ENCODE data around the gene USP24. TPM values are rescaled to one million over a fixed set of nuclear protein-coding genes. Genes with fewer than 3 reads are reported as not detected.

The USP24 gene
- total RNA-seq, 4 donors from 2014 or later = 68.2 to 137 (median 96.1) TPM

- no peak for TF ChIP-seq CTCF (IDR thresholded peaks at IDR 0.05; ENCODE audit: low read depth)
These were observed 71.5 kb downstream of the USP24 start for GRCh38 chr1:55143684-55144083.

- no peak for TF ChIP-seq CTCF (IDR thresholded peaks at IDR 0.05; ENCODE audit: low read depth)
These were observed 73.8 kb downstream of the USP24 start for GRCh38 chr1:55141295-55141893.

GRCh38 chr1:55140546-55140983 lies 74.6 kb downstream of the USP24 start:
- no peak for TF ChIP-seq CTCF (IDR thresholded peaks at IDR 0.05; ENCODE audit: low read depth)

- TF ChIP-seq CTCF (IDR thresholded peaks at IDR 0.05; ENCODE audit: low read depth) = no peak
These were observed 75.0 kb downstream of the USP24 start for GRCh38 chr1:55140137-55140536.

- TF ChIP-seq CTCF (IDR thresholded peaks at IDR 0.05; ENCODE audit: low read depth) = no peak
These were observed 76.3 kb downstream of the USP24 start for GRCh38 chr1:55138823-55139222.

- no peak for TF ChIP-seq CTCF (IDR thresholded peaks at IDR 0.05; ENCODE audit: low read depth)
These were observed 80.9 kb downstream of the USP24 start for GRCh38 chr1:55134152-55134808.

GRCh38 chr1:55131801-55132200 lies 83.4 kb downstream of the USP24 start:
- TF ChIP-seq CTCF (IDR thresholded peaks at IDR 0.05; ENCODE audit: low read depth) = no peak

Measured in subcutaneous adipose tissue (tissue), 4 donors.